Cardiac muscle cell (in vitro differentiated cells and primary cell): ENCODE measurements around the gene TTC38. TPM values are rescaled to one million over a fixed set of nuclear protein-coding genes. Genes with fewer than 3 reads are reported as not detected.

ENCODE experiments used
- DNase-seq, 2 donors: peaks; one replicate each; pipeline versions ENCODE4 v3.0.0 to v3.0.0-alpha.2; 2010 to 2017; ENCODE audit warnings: low read depth in 1 of 2, low spot score in 1 of 2
- H3K27ac ChIP-seq: fragments of 200-600 bp; sonication (generic); 2 replicates; pipeline ENCODE4 v1.5.1; 2016
- H3K27me3 ChIP-seq: fragments of 200-600 bp; sonication (generic); 2 replicates; pipeline ENCODE4 v1.6.0; 2016; ENCODE audit warnings: control low read depth
- H3K36me3 ChIP-seq: fragments of 200-600 bp; sonication (generic); 2 replicates; pipeline ENCODE4 v1.5.1; 2016; ENCODE audit warnings: control low read depth
- H3K4me1 ChIP-seq: fragments of 200-600 bp; sonication (generic); 2 replicates; pipeline ENCODE4 v1.8.1; 2017; ENCODE audit warnings: low read depth, mild to moderate bottlenecking, mixed run types
- H3K4me3 ChIP-seq: fragments of 200-600 bp; sonication (generic); 2 replicates; pipeline ENCODE4 v1.5.1; 2016; ENCODE audit warnings: mild to moderate bottlenecking
- H3K9me3 ChIP-seq: fragments of 200-600 bp; sonication (generic); 2 replicates; pipeline ENCODE4 v1.5.1; 2017; ENCODE audit warnings: low read depth, mild to moderate bottlenecking, control low read depth
- CTCF ChIP-seq: IDR thresholded peaks from 2 replicates; pipeline ENCODE4 v1.5.1; 2012; ENCODE audit warnings: low read depth, mild to moderate bottlenecking, low read length
- polyA plus RNA-seq: library from polyadenylated mRNA; unstranded; fragments of >200 nt; fragmentation: Nextera tagmentation; extraction: Ambion mirVana; gene quantifications from 2 replicates; pipeline ENCODE4 v1.2.1, GENCODE V29; 2016
- total RNA-seq: library from RNA; depleted of rRNA; stranded (reverse); fragments of >200 nt; gene quantifications from 2 replicates; pipeline ENCODE4 v1.2.3, GENCODE V29; 2016

Gene TTC38
- total and polyA plus RNA-seq, 2 experiments from 2014 or later = 35.1 to 76.2 TPM

- Histone ChIP-seq H3K27me3 (no peaks in the 10 kb centered on the region), H3K4me1 (peaks cover 5% of the 10 kb centered on the region), H3K9me3 (no peaks in the 10 kb centered on the region), H3K27ac (no peak overlapping the region), H3K36me3 (peaks cover 7% of the 10 kb centered on the region), H3K4me3 (no peak overlapping the region)
- DNase-seq = no peak
- TF ChIP-seq CTCF = no peak
Measured at GRCh38 chr22:46240506-46240905, 27.3 kb upstream of the TTC38 start.

GRCh38 chr22:46240907-46241306, 26.9 kb upstream of the TTC38 start:
- H3K4me3 ChIP-seq = no peak overlapping the region
- peaks cover 5% of the 10 kb centered on the region for H3K4me1 ChIP-seq
- no peak overlapping the region for H3K27ac ChIP-seq
- no peaks in the 10 kb centered on the region for H3K9me3 ChIP-seq
- H3K36me3 ChIP-seq = peaks cover 4% of the 10 kb centered on the region
- H3K27me3 ChIP-seq = no peaks in the 10 kb centered on the region
- no peak for TF ChIP-seq CTCF
- no peak for DNase-seq

GRCh38 chr22:46241396-46242007, 26.3 kb upstream of the TTC38 start:
- Histone ChIP-seq H3K27me3 (no peaks in the 10 kb centered on the region), H3K4me1 (peaks cover 5% of the 10 kb centered on the region)
- TF ChIP-seq CTCF = no peak

GRCh38 chr22:46242076-46242475, 25.7 kb upstream of the TTC38 start:
- Histone ChIP-seq H3K36me3 (peaks cover 2% of the 10 kb centered on the region), H3K4me1 (peaks cover 5% of the 10 kb centered on the region), H3K27me3 (no peaks in the 10 kb centered on the region), H3K4me3 (no peak overlapping the region), H3K27ac (no peak overlapping the region), H3K9me3 (no peaks in the 10 kb centered on the region)
- no peak for TF ChIP-seq CTCF
- no peak for DNase-seq

More at GRCh38 chr22:46241396-46242007, 26.3 kb upstream of the TTC38 start:
- no peak overlapping the region for H3K27ac ChIP-seq
- no peak for DNase-seq
- peaks cover 4% of the 10 kb centered on the region for H3K36me3 ChIP-seq
- no peak overlapping the region for H3K4me3 ChIP-seq
- no peaks in the 10 kb centered on the region for H3K9me3 ChIP-seq

- no peaks in the 10 kb centered on the region for H3K9me3 ChIP-seq
- H3K27me3 ChIP-seq = no peaks in the 10 kb centered on the region
- no peak overlapping the region for H3K4me3 ChIP-seq
- no peak overlapping the region for H3K27ac ChIP-seq
- no peak for TF ChIP-seq CTCF
- no peak for DNase-seq
- peaks cover 14% of the 10 kb centered on the region for H3K4me1 ChIP-seq
- no peaks in the 10 kb centered on the region for H3K36me3 ChIP-seq
Measured at GRCh38 chr22:46244771-46245170, 23.0 kb upstream of the TTC38 start.

GRCh38 chr22:46245511-46245910, 22.3 kb upstream of the TTC38 start:
- H3K4me1 ChIP-seq = peaks cover 15% of the 10 kb centered on the region
- no peaks in the 10 kb centered on the region for H3K36me3 ChIP-seq
- no peaks in the 10 kb centered on the region for H3K27me3 ChIP-seq
- DNase-seq = peak in 1 of 2 donors; percentile 42
- H3K9me3 ChIP-seq = no peaks in the 10 kb centered on the region
- TF ChIP-seq CTCF = no peak
- H3K4me3 ChIP-seq = no peak overlapping the region
- no peak overlapping the region for H3K27ac ChIP-seq
